GM12878 (cell line): ENCODE data around the gene TMPRSS13. TPM values are rescaled to one million over a fixed set of nuclear protein-coding genes. Genes with fewer than 3 reads are reported as not detected.

Experiments
- ATAC-seq: fragments of 200-7000 bp; cut with Tn5 transposase; 3 replicates; pipeline ENCODE4 v1.9.1; 2020; ENCODE audit warnings: mild to moderate bottlenecking, moderate library complexity
- BruUV-seq: library from RNA; stranded (reverse); fragments of 400-500 nt; replicated peaks from 2 replicates; lab custom pipeline; 2021; lab: Mats Ljungman, UMichigan
- CTCF ChIA-PET: fragments of 300-600 bp; sonication (Branson Sonifier 250); formaldehyde crosslinking; extraction: SDS; loops from one replicate; lab custom pipeline; 2021; ENCODE audit warnings: inconsistent platforms; lab: Yijun Ruan, JAX
- POLR2A ChIA-PET: fragments of 350-600 bp; formaldehyde crosslinking; extraction: SDS; loops from one replicate; lab custom pipeline; 2021; ENCODE audit warnings: inconsistent platforms; lab: Charles Lee
- RAD21 ChIA-PET: fragments of 300-600 bp; sonication (Branson Sonifier 250); formaldehyde crosslinking; loops from one replicate; lab custom pipeline; 2023; ENCODE audit warnings: antibody characterized with exemption; ENCODE audit not compliant: unreplicated experiment; lab: Charles Lee
- SMC1A ChIA-PET: fragments of 300-600 bp; sonication (Branson Sonifier 250); formaldehyde crosslinking; loops from one replicate; lab custom pipeline; 2023; ENCODE audit not compliant: unreplicated experiment, uncharacterized antibody; lab: Charles Lee
- DNase-seq: peaks from one replicate; pipeline ENCODE4 v3.0.0-alpha.2; 2011; ENCODE audit warnings: low read depth, low spot score
- FAIRE-seq: peaks from 3 replicates; lab custom pipeline; 2011; peaks lifted over from hg19 to GRCh38; lab: Jason Lieb, UNC
- H2AFZ ChIP-seq: 2 replicates; pipeline ENCODE4 v1.6.0; 2011; ENCODE audit warnings: low read depth, low read length, control low read depth; ENCODE audit not compliant: control insufficient read depth
- H3K27ac ChIP-seq: 2 replicates; pipeline ENCODE4 v1.5.1; 2011; ENCODE audit warnings: control low read depth; ENCODE audit not compliant: control insufficient read depth, insufficient read depth
- H3K27me3 ChIP-seq, 2 experiments: replicated peaks in 1 of 2; 2 replicates each; pipeline versions ENCODE4 v1.6.0 to v1.6.1; 2011; ENCODE audit warnings: low read length in 1 of 2; ENCODE audit not compliant: control insufficient read depth in 2 of 2, insufficient read depth in 2 of 2
- H3K36me3 ChIP-seq, 2 experiments: 2 replicates each; pipeline ENCODE4 v1.5.1; 2011; ENCODE audit warnings: low read length in 1 of 2; ENCODE audit not compliant: control insufficient read depth in 2 of 2, insufficient read depth in 2 of 2
- H3K4me1 ChIP-seq: 2 replicates; pipeline ENCODE4 v1.6.1; 2011; ENCODE audit warnings: mild to moderate bottlenecking, low read length, moderate library complexity, mixed read lengths; ENCODE audit not compliant: control insufficient read depth, insufficient read depth
- H3K4me2 ChIP-seq: 2 replicates; pipeline ENCODE4 v1.6.0; 2011; ENCODE audit warnings: control low read depth; ENCODE audit not compliant: control insufficient read depth, insufficient read depth
- H3K4me3 ChIP-seq: fragments of 200-600 bp; sonication (generic); 2 replicates; pipeline ENCODE4 v1.5.1; 2016
- H3K79me2 ChIP-seq: 2 replicates; pipeline ENCODE4 v1.6.0; 2011; ENCODE audit warnings: low read length; ENCODE audit not compliant: control insufficient read depth, insufficient read depth
- H3K9ac ChIP-seq: 2 replicates; pipeline ENCODE4 v1.8.0; 2011; ENCODE audit warnings: low read length, control low read depth, mixed read lengths; ENCODE audit not compliant: control insufficient read depth, insufficient read depth
- H3K9me3 ChIP-seq: replicated peaks from 3 replicates; pipeline ENCODE4 v1.5.1; 2011; ENCODE audit warnings: mild to moderate bottlenecking, low read length; ENCODE audit not compliant: control insufficient read depth, insufficient read depth
- H4K20me1 ChIP-seq: 2 replicates; pipeline ENCODE4 v1.6.0; 2011; ENCODE audit not compliant: control insufficient read depth, insufficient read depth
- E2F4 ChIP-seq: IDR thresholded peaks from 2 replicates; pipeline ENCODE4 v1.6.1; 2012; ENCODE audit warnings: low read depth, low read length, improper control_type of control experiment
- E4F1 ChIP-seq: fragments of 450-650 bp; IDR thresholded peaks from 2 replicates; pipeline ENCODE4 v1.6.1; 2018; ENCODE audit warnings: borderline replicate concordance, mild to moderate bottlenecking; ENCODE audit not compliant: partially characterized antibody
- FOXK2 ChIP-seq: fragments of 450-650 bp; IDR thresholded peaks from 2 replicates; pipeline ENCODE4 v1.6.1; 2017; ENCODE audit warnings: mild to moderate bottlenecking, moderate library complexity
- GABPA ChIP-seq: IDR thresholded peaks from 2 replicates; pipeline ENCODE4 v1.6.1; 2014; ENCODE audit warnings: antibody characterized with exemption, low read depth, mild to moderate bottlenecking, inconsistent platforms
- HCFC1 ChIP-seq: fragments of 150-350 bp; IDR thresholded peaks from 2 replicates; pipeline ENCODE4 v1.6.1; 2014; ENCODE audit warnings: low read length
- HSF1 ChIP-seq: fragments of 150-350 bp; IDR thresholded peaks from 2 replicates; pipeline ENCODE4 v1.6.1; 2014; ENCODE audit warnings: mild to moderate bottlenecking, low read depth, low read length
- IRF4 ChIP-seq: IDR thresholded peaks from 2 replicates; pipeline ENCODE4 v1.6.1; 2011; ENCODE audit warnings: low read depth, low read length
- JUND ChIP-seq: IDR thresholded peaks from 2 replicates; pipeline ENCODE4 v1.6.1; 2012; ENCODE audit warnings: low read depth, mild to moderate bottlenecking, low read length, improper control_type of control experiment, moderate library complexity
- MEF2A ChIP-seq: IDR thresholded peaks from 2 replicates; pipeline ENCODE4 v1.6.1; 2011; ENCODE audit warnings: low read depth, mild to moderate bottlenecking, low read length, moderate library complexity; ENCODE audit not compliant: insufficient read depth
- NR2C1 ChIP-seq: fragments of 450-650 bp; IDR thresholded peaks from 2 replicates; pipeline ENCODE4 v1.6.1; 2017; ENCODE audit warnings: antibody characterized with exemption, mild to moderate bottlenecking, moderate library complexity
- PML ChIP-seq: IDR thresholded peaks from 2 replicates; pipeline ENCODE4 v1.6.1; 2012; ENCODE audit warnings: low read length, inconsistent platforms
- RELA ChIP-seq: fragments of 450-650 bp; IDR thresholded peaks from 2 replicates; pipeline ENCODE4 v1.8.0; 2014; ENCODE audit warnings: borderline replicate concordance; ENCODE audit not compliant: partially characterized antibody
- RELB ChIP-seq: fragments of 450-650 bp; IDR thresholded peaks from 2 replicates; pipeline ENCODE4 v1.6.1; 2017; ENCODE audit warnings: low read depth, mild to moderate bottlenecking, moderate library complexity
- SMARCA5 ChIP-seq: fragments of 450-650 bp; IDR thresholded peaks from 2 replicates; pipeline ENCODE4 v1.6.1; 2017; ENCODE audit warnings: mild to moderate bottlenecking
- SPI1 ChIP-seq: IDR thresholded peaks from 2 replicates; pipeline ENCODE4 v1.6.1; 2011; ENCODE audit warnings: low read depth, mild to moderate bottlenecking, low read length, moderate library complexity, borderline replicate concordance; ENCODE audit not compliant: insufficient read depth
- WGBS: methylation state at CpG from one replicate; pipeline ENCODE4 v1.1.6; 2016; ENCODE audit warnings: low lambda C conversion rate; ENCODE audit not compliant: insufficient replicate concordance, insufficient coverage; ENCODE audit errors: missing lambda C conversion rate; 5-methylcytosine and 5-hydroxymethylcytosine counted together
- in situ Hi-C: fragments of 300-500 bp; cut with MboI; formaldehyde crosslinking; loops from 9 replicates; pipeline ENCODE4 v1.14.3; 2018; ENCODE audit warnings: mixed read lengths
- intact Hi-C: fragments of 100-400 bp; cut with micrococcal nuclease; formaldehyde crosslinking; loops from one replicate; pipeline ENCODE4 v1.14.2; 2022; ENCODE audit not compliant: unreplicated experiment
- polyA plus RNA-seq, 11 experiments: library from polyadenylated mRNA; depleted of rRNA in 4 of 11; unstranded in 6 of 11; stranded (reverse) in 5 of 11; fragments of >200 nt; fragmentation: Nextera tagmentation in 4 of 11; fragmentation: Illumina TruSeq in 1 of 11; extraction: Ambion mirVana in 4 of 11; extraction: Trizol in 1 of 11; gene quantifications; 1 replicate in 1 of 11; 2 replicates in 10 of 11; pipeline versions ENCODE4 v1.2.1 to v1.2.3, GENCODE V29; 2011 to 2016; ENCODE audit warnings: inconsistent platforms in 2 of 11, missing spikeins in 2 of 11, low read depth in 1 of 11
- total RNA-seq, 4 experiments: library from RNA; depleted of rRNA in 3 of 4; stranded (reverse); fragments of >200 nt in 3 of 4; fragmentation: Illumina TruSeq in 1 of 4; extraction: Trizol in 1 of 4; gene quantifications; 2 replicates each; pipeline versions ENCODE4 v1.2.1 to v1.2.3, GENCODE V29; 2013 to 2021

Gene TMPRSS13
- total and polyA plus RNA-seq, 10 of the 15 experiments (the other 5 are each of a cell fraction or from before 2014, with no cell fraction given) = 0.05 to 0.50 (median 0.26) TPM; not detected in 2

- in situ Hi-C loops (no loop called here), intact Hi-C loops (no loop called here)
- Histone ChIP-seq H3K9ac (no peak overlapping the region), H4K20me1 (no peaks in the 10 kb centered on the region), H3K4me2 (no peak overlapping the region), H3K27ac (no peak overlapping the region), H3K36me3 (no peaks in the 10 kb centered on the region), H3K9me3 (no peaks in the 10 kb centered on the region), H3K79me2 (no peaks in the 10 kb centered on the region), H3K4me1 (peaks cover 5% of the 10 kb centered on the region; the same call in 1 of the 2 replicates), H3K4me3 (no peak overlapping the region), H3K27me3 (no peaks in the 10 kb centered on the region; a peak in 1 of 4 replicates), H2AFZ (no peak overlapping the region)
- BruUV-seq = no TSS peak
- no peak for FAIRE-seq
- RAD21 ChIA-PET = interaction anchor here (0.7 to 2.2 kb wide), 15 partner anchors 17 to 146 kb away, joined by 3 to 26 read pairs (median 4); no protein-coding TSS in a partner anchor
- ATAC-seq = no peak
- POLR2A ChIA-PET = interaction anchor here (1.2 to 1.8 kb wide), 4 partner anchors 22 to 91 kb away, joined by 5 to 7 read pairs (median 6); partner anchors contain the start of gene TMPRSS13
- 89% methylated on average over 4 of the region's 4 CpGs for WGBS
- no peak for DNase-seq
- TF ChIP-seq GABPA (no peak), E4F1 (no peak), HCFC1 (no peak), SPI1 (no peak), RELA (no peak), IRF4 (no peak), FOXK2 (no peak), NR2C1 (no peak), HSF1 (no peak), RELB (no peak), JUND (no peak), E2F4 (no peak), MEF2A (no peak), SMARCA5 (no peak), PML (no peak)
- SMC1A ChIA-PET = interaction anchor here (0.8 to 5.0 kb wide), 12 partner anchors 9 to 146 kb away, joined by 3 to 30 read pairs (median 5); no protein-coding TSS in a partner anchor
- CTCF ChIA-PET = interaction anchor here (0.9 to 7.6 kb wide), 11 partner anchors 33 to 148 kb away, joined by 3 to 83 read pairs (median 5); no protein-coding TSS in a partner anchor
These were observed 22.5 kb downstream of the TMPRSS13 start for GRCh38 chr11:117906710-117907109.
